Hepatocyte (in vitro differentiated cells): ENCODE data around the gene DYNLL2. TPM values are rescaled to one million over a fixed set of nuclear protein-coding genes. Genes with fewer than 3 reads are reported as not detected.

Source experiments
- DNase-seq: peaks from one replicate; pipeline ENCODE4 v3.0.0-alpha.2; 2016; ENCODE audit warnings: low spot score
- H2AFZ ChIP-seq: fragments of 200-600 bp; sonication (generic); 2 replicates; pipeline ENCODE4 v1.6.0; 2016; ENCODE audit warnings: antibody characterized with exemption, mild to moderate bottlenecking
- H3K27ac ChIP-seq: fragments of 200-600 bp; sonication (generic); 2 replicates; pipeline ENCODE4 v1.5.1; 2016; ENCODE audit warnings: mild to moderate bottlenecking
- H3K27me3 ChIP-seq: fragments of 200-600 bp; sonication (generic); 2 replicates; pipeline ENCODE4 v1.6.1; 2016
- H3K36me3 ChIP-seq: fragments of 200-600 bp; sonication (generic); replicated peaks from 2 replicates; pipeline ENCODE4 v1.5.1; 2016; ENCODE audit warnings: low read depth; ENCODE audit not compliant: insufficient read depth
- H3K4me1 ChIP-seq: fragments of 200-600 bp; sonication (generic); 2 replicates; pipeline ENCODE4 v1.5.1; 2016; ENCODE audit warnings: mild to moderate bottlenecking, moderate library complexity; ENCODE audit not compliant: insufficient read depth
- H3K4me2 ChIP-seq: fragments of 200-600 bp; sonication (generic); 2 replicates; pipeline ENCODE4 v1.6.0; 2016
- H3K4me3 ChIP-seq: fragments of 200-600 bp; sonication (generic); 2 replicates; pipeline ENCODE4 v1.5.1; 2016; ENCODE audit warnings: mild to moderate bottlenecking
- H3K79me2 ChIP-seq: fragments of 200-600 bp; sonication (generic); 2 replicates; pipeline ENCODE4 v1.6.0; 2017; ENCODE audit warnings: mild to moderate bottlenecking
- H3K9me2 ChIP-seq: fragments of 200-600 bp; sonication (generic); replicated peaks from 2 replicates; pipeline ENCODE4 v1.6.0; 2017; ENCODE audit warnings: mild to moderate bottlenecking; ENCODE audit not compliant: insufficient read depth
- H3K9me3 ChIP-seq: fragments of 200-600 bp; sonication (generic); 2 replicates; pipeline ENCODE4 v1.5.1; 2016; ENCODE audit warnings: low read depth, mild to moderate bottlenecking
- H4K20me1 ChIP-seq: fragments of 200-600 bp; sonication (generic); 2 replicates; pipeline ENCODE4 v1.6.0; 2016; ENCODE audit warnings: mild to moderate bottlenecking; ENCODE audit not compliant: insufficient read depth, poor library complexity, severe bottlenecking
- CTCF ChIP-seq: fragments of 200-600 bp; sonication (generic); IDR thresholded peaks from 2 replicates; pipeline ENCODE4 v1.5.1; 2016; ENCODE audit warnings: antibody characterized with exemption, mild to moderate bottlenecking; ENCODE audit not compliant: poor library complexity
- EZH2 ChIP-seq: fragments of 200-600 bp; sonication (generic); IDR thresholded peaks from 2 replicates; pipeline ENCODE4 v1.6.1; 2016; ENCODE audit warnings: antibody characterized with exemption, mild to moderate bottlenecking, borderline replicate concordance
- EZH2phosphoT487 ChIP-seq: fragments of 200-600 bp; sonication (generic); IDR thresholded peaks from one replicate; pipeline ENCODE4 v1.6.1; 2018; ENCODE audit warnings: antibody characterized with exemption, mild to moderate bottlenecking, low read depth, moderate library complexity; ENCODE audit not compliant: unreplicated experiment, severe bottlenecking
- WGBS: methylation state at CpG from one replicate; pipeline ENCODE4 v1.1.6; 2016; ENCODE audit warnings: low lambda C conversion rate; ENCODE audit errors: missing lambda C conversion rate; 5-methylcytosine and 5-hydroxymethylcytosine counted together
- polyA plus RNA-seq: library from polyadenylated mRNA; unstranded; fragments of >200 nt; fragmentation: Nextera tagmentation; extraction: Ambion mirVana; gene quantifications from 2 replicates; pipeline ENCODE4 v1.2.1, GENCODE V29; 2016
- total RNA-seq: library from RNA; depleted of rRNA; stranded (reverse); fragments of >200 nt; gene quantifications from 2 replicates; pipeline ENCODE4 v1.2.3, GENCODE V29; 2014

The DYNLL2 gene
- total and polyA plus RNA-seq, 2 experiments from 2014 or later: 2.7 to 23.2 TPM

- H3K9me3 ChIP-seq: no peaks in the 10 kb centered on the region
- 91% methylated on average over 5 of the region's 5 CpGs for WGBS
- TF ChIP-seq CTCF: no peak
- no peak for TF ChIP-seq EZH2phosphoT487
- no peak for TF ChIP-seq EZH2
Observed at GRCh38 chr17:58117382-58117781, 34.2 kb downstream of the DYNLL2 start.

GRCh38 chr17:58119491-58119890, 36.3 kb downstream of the DYNLL2 start:
- DNase-seq: no peak
- Histone ChIP-seq H3K9me2 (no peaks in the 10 kb centered on the region), H3K4me3 (no peak overlapping the region), H2AFZ (no peak overlapping the region), H4K20me1 (no peaks in the 10 kb centered on the region), H3K4me2 (no peak overlapping the region), H3K4me1 (no peaks in the 10 kb centered on the region), H3K27me3 (peaks cover 6% of the 10 kb centered on the region), H3K36me3 (no peaks in the 10 kb centered on the region), H3K9me3 (no peaks in the 10 kb centered on the region), H3K79me2 (no peaks in the 10 kb centered on the region), H3K27ac (no peak overlapping the region)
- 72% methylated on average over 3 of the region's 3 CpGs for WGBS
- TF ChIP-seq EZH2 (no peak), EZH2phosphoT487 (no peak), CTCF (no peak)

More at GRCh38 chr17:58117382-58117781, 34.2 kb downstream of the DYNLL2 start:
- Histone ChIP-seq H3K27ac (no peak overlapping the region), H2AFZ (no peak overlapping the region), H3K4me1 (no peaks in the 10 kb centered on the region), H3K4me2 (no peak overlapping the region), H3K79me2 (no peaks in the 10 kb centered on the region), H3K27me3 (peaks cover 6% of the 10 kb centered on the region), H3K4me3 (no peak overlapping the region), H4K20me1 (no peaks in the 10 kb centered on the region), H3K9me2 (no peaks in the 10 kb centered on the region), H3K36me3 (no peaks in the 10 kb centered on the region)
- no peak for DNase-seq

- no peak overlapping the region for H3K4me3 ChIP-seq
- no peaks in the 10 kb centered on the region for H3K9me2 ChIP-seq
- H3K36me3 ChIP-seq: no peaks in the 10 kb centered on the region
- peak; percentile 83 for DNase-seq
- H3K27me3 ChIP-seq: peaks cover 6% of the 10 kb centered on the region
- 32% methylated on average over 7 of the region's 7 CpGs for WGBS
- H3K79me2 ChIP-seq: no peaks in the 10 kb centered on the region
- TF ChIP-seq EZH2 (no peak), EZH2phosphoT487 (no peak)
- H2AFZ ChIP-seq: no peak overlapping the region
- no peaks in the 10 kb centered on the region for H4K20me1 ChIP-seq
- no peaks in the 10 kb centered on the region for H3K4me1 ChIP-seq
- no peak overlapping the region for H3K27ac ChIP-seq
- no peak overlapping the region for H3K4me2 ChIP-seq
- H3K9me3 ChIP-seq: no peaks in the 10 kb centered on the region
Observed at GRCh38 chr17:58120195-58120822, 37.1 kb downstream of the DYNLL2 start.

GRCh38 chr17:58121925-58122324, 38.7 kb downstream of the DYNLL2 start:
- H3K27me3 ChIP-seq: peaks cover 19% of the 10 kb centered on the region
- H4K20me1 ChIP-seq: no peaks in the 10 kb centered on the region
- 44% methylated on average over 5 of the region's 5 CpGs for WGBS
- H3K9me2 ChIP-seq: no peaks in the 10 kb centered on the region
- no peak overlapping the region for H3K4me3 ChIP-seq
- no peaks in the 10 kb centered on the region for H3K4me1 ChIP-seq
- no peaks in the 10 kb centered on the region for H3K36me3 ChIP-seq
- no peak overlapping the region for H3K27ac ChIP-seq
- H2AFZ ChIP-seq: no peak overlapping the region
- no peak overlapping the region for H3K4me2 ChIP-seq
- TF ChIP-seq CTCF (peak; percentile 44), EZH2 (no peak)
- peak; percentile 43 for DNase-seq
- no peaks in the 10 kb centered on the region for H3K9me3 ChIP-seq
- H3K79me2 ChIP-seq: no peaks in the 10 kb centered on the region
